ENCODE results near the gene CBX2.

The CBX2 gene

DNA sequence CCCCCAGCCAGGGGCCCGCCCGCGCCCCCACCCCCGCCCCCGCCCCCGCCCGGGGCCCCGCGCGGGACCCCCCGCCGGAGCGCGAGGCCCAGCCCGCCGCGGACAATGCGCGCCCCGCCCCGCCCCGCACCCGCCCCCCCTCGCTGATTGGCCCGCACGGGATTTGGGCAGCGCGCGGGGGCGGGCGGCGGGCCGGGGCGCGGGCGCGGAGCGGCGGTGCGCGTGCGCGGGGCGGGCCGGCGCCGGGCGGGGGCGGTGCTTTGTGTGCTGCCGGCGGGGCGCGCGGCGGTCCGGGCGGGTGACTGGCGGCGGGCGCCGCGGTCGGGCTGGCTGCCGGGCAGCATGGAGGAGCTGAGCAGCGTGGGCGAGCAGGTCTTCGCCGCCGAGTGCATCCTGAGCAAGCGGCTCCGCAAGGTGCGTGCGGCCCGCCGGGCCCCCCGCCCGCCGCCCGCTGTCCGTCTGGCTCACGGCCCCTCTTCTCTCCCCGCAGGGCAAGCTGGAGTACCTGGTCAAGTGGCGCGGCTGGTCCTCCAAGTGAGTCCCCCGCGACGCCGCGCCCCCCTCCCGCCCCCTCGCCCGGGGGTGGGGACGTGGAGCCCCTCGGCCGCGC, at the start of gene CBX2:
Gene CBX2 (plus strand): TSS at position 255 of the 610 bp plus-strand sequence. CDS start 88 bp downstream, at position 343.
- DNase-seq, result peak; percentile 79

DNA sequence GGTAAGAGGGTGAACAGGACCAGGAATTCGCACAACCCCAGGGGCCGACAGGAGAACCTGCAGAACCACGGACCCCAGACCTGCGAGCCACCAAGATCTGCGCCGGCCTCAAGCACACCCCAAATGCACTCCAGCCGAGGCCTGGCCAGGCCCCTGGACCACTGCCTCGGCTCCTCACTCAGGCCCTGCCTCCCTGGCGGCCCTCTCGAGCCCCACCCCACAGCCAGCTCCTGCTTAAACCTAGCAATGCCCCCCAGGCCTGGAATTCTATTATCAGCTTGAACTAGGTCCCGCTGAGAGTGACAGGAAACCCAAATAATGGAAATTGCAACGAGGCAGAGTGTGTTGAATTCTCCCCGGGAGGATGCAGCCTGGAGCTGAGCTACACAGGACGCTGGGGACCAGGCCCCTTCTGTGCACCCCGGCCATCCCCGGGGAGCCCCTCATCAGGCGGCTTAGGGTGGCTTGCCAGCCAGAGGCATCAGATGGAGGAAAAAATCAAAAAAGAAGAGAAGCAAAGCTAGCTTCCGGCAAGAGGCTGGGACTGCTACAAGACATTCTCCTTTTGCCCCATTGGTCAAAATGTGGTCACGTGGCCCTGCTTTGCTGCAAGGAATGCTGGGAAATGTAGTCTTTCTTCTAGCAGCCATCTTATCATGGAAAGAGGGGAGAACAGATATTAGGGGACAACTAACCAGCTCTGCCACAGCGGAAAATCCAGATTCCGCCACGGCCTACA, 49.6 kb upstream of the CBX2 start:
- peak; percentile 90 for DNase-seq

DNA sequence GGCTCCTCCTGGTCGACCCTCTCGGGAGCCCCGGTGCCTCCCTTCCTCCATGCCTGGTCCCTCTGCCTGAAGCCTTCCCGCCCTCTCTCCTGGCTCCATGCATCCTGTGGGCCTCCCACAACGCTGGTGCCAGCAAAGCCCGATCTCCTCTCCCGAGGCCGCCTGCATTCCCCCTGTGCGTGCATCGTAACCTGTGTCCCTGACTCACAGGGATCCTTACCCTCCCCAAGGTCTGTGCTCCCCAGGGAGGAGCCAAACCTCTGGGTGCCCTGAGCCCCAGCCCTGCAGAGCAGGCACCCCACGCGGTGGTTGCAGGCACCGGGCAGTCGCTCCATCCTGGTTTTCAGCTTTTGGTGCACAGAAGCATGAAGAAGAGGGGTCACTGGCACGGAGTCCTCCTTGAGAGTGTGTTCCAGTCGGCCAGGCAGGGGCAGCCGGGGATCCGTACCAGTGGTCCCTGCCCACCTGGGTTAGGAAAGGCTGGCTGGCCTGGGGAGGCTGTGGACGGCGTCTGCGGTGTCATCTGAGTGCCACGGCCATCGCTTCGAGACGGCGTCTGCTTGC, 49.0 kb upstream of the CBX2 start:
- no peak for DNase-seq

- DNase-seq, result no peak
Observed at GRCh38 chr17:79729761-79730160, 48.2 kb upstream of the CBX2 start.

- no peak for DNase-seq
Observed at GRCh38 chr17:79730437-79730768, 47.5 kb upstream of the CBX2 start.

- no peak for DNase-seq
Observed at GRCh38 chr17:79730769-79731483, 47.0 kb upstream of the CBX2 start, which contains the start of gene ENPP7. Gene ENPP7, plus strand, starts transcription at chr17:79730943. Its CDS starts 197 bp downstream, at chr17:79731140.

GRCh38 chr17:79732254-79732653, 45.7 kb upstream of the CBX2 start:
- DNase-seq, result no peak

- no peak for DNase-seq
Observed at GRCh38 chr17:79732804-79733691, 44.9 kb upstream of the CBX2 start.

DNA sequence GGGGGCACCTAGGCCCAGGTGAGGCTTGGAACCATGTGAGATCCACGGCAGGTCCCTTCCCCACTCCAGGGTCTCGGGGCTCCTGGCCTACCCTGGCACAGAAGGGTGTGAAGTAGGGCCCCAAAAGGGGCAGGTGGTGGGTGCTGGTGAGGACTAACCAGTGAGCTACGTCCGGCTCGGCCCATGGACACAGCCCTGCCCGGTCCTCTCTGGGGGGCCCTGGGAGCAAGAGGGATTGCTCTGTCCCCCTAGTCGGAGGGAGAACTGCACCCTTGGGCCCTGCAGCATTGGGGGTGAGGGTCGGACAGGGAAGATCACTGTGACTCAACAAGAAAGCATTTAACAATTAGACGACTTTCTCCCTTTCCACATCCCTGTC, 44.3 kb upstream of the CBX2 start:
- DNase-seq, result no peak

GRCh38 chr17:79735096-79735495, 42.9 kb upstream of the CBX2 start:
- no peak for DNase-seq

DNA sequence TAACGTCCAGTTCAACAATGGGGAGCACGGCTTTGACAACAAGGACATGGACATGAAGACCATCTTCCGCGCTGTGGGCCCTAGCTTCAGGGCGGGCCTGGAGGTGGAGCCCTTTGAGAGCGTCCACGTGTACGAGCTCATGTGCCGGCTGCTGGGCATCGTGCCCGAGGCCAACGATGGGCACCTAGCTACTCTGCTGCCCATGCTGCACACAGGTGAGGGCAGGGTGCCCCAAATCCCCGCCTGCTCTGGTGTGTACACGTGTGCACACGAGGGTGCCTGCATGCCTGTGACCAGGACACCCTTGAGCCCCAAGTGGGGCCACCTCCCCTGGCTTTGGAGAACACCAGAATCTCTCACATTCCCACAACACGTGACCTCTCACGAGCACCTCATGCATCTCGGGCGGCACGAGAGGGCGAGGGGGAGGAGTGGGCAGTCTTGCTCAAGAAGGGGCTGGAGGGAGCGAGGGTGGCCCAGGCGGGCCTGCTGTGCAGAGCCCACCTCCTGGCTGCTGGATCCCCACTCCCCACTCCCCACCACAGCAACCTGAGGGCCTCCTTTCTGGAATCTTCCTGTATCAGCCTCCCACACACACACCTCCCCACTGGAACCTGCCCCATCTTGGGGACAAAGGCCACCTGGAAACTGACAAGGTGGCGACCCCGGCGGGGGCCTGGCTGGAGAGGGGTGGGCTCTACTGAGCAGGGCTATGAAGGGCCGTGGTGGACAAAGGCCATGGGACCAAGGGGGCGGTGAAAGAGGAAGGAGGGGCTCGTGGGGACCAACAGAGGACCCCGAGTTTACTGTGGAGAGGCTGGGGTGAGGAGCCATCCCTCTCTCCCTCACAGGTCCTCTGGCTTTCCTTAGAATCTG, 40.7 kb upstream of the CBX2 start:
- no peak for DNase-seq

- DNase-seq, result no peak
Observed at GRCh38 chr17:79737922-79738578, 39.9 kb upstream of the CBX2 start.

DNA sequence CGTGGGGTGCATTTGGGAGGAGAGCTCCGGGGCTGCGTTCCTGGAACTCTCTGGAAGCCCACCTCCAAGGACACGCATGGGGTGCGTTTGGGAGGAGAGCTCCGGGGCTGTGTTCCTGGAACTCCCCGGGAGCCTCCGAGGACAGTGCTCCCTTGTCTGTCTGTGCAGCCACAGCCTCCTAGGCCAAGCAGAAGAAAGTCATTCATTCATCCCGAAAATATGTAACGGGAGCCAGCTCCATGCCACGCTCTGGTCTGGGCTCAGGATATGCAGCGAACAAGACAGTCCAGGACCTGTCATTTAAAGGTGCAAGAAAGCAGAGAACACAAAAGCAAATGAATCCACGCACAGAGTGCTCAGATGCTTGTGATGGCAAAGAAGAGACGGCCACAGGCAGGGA, 39.3 kb upstream of the CBX2 start:
- DNase-seq, result no peak

GRCh38 chr17:79739148-79740062, 38.5 kb upstream of the CBX2 start:
- DNase-seq, result no peak

DNA sequence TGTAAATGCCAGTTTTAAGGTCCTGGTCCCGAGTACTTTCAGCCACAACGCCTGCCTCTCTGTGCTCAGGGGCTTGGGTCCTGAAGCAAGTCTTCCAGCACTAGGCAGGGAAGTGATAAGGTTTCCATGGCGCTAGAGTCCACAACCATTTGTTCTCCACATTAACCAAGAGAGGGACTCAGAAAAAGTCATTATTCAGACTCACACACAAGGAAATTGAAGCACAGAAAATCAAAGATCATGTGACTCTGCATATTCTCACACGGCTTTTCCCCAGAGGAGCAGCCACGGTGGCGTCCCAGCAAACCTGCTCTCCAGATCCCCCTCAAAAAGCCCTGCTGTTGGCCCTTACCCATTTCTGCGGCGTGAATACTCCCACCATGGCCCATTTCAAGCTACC, 37.5 kb upstream of the CBX2 start:
- DNase-seq, result no peak

DNA sequence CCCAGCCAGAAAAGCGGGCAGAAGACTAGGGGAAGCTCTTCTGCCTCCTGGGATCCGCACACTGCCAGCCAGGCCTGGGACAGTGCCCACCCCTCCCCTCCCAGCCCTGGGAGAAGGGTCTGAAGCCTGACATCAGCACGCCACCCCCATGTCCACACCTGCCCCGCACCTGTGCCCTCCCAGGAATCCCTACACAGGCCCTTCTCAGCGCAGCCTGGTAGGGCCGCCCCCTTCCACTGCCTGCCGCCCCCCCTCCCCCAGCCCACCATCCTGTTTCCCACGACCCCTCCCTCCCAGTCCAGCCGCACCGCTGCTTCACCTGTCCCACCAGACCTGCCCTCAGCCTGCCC, 36.6 kb upstream of the CBX2 start:
- DNase-seq, result no peak

- peak; percentile 42 for DNase-seq
Observed at GRCh38 chr17:79741751-79742588, 36.0 kb upstream of the CBX2 start.

DNA sequence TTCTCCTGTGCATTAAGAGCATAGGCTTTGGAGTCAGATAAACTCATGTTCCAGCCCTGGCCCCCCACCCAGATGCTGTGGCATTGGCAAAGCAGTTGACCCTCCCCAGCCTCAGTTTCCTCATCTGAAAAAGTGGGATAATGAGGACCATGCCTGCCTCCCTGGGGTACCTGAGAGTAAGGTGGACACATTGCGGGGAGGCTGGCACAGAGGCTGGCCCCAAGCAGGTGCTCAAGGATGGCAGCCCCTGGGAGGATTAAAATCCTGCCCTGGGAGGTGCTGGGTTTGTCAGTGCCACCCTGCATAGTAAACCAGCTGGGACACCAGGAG, 35.4 kb upstream of the CBX2 start:
- DNase-seq, result no peak

DNA sequence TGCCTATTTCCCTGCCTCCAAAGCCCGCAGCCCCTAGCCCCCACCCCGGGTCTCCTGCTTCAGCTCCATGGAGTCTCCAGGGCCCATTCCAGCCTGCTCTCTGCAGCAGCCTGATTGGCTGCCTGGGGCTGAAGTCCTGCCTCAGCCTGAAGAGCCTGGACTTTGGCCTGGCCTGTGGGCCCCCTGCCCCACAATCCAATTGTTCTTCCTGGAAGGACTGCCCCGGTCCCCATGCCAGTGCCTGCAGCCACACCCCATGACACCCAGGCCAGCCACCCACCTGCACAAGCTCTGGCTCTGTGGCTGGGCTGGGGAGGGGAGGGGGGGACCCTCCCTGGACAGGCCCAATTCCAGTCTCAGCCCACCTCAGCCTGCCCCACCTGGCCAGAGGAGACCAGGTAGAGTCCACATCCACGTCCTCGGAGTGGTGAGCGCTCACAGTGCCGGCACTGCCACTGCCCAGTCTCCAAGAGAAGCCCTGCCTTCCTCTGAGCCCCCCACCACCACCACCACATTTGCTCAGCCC, 34.9 kb upstream of the CBX2 start:
- DNase-seq, result no peak
